H9 (cell line): ENCODE data around the gene CLPSL2. TPM values are rescaled to one million over a fixed set of nuclear protein-coding genes. Genes with fewer than 3 reads are reported as not detected.

Experiments
- DNase-seq: peaks from one replicate; pipeline ENCODE4 v3.0.0-alpha.2; 2017
- H2AFZ ChIP-seq: one replicate; pipeline ENCODE4 v1.6.1; 2013; ENCODE audit warnings: mild to moderate bottlenecking, low read length, control low read depth, moderate library complexity
- H2AK5ac ChIP-seq: 2 replicates; pipeline ENCODE4 v1.6.1; 2013; ENCODE audit warnings: low read length, control low read depth, mixed read lengths; ENCODE audit not compliant: insufficient read length
- H2BK120ac ChIP-seq: one replicate; pipeline ENCODE4 v1.6.1; 2013; ENCODE audit warnings: low read depth, mild to moderate bottlenecking, low read length, control low read depth, inconsistent platforms; ENCODE audit not compliant: poor library complexity, severe bottlenecking
- H2BK12ac ChIP-seq: 2 replicates; pipeline ENCODE4 v1.6.1; 2013; ENCODE audit warnings: low read length, control low read depth, mixed read lengths, low read depth; ENCODE audit not compliant: insufficient read length
- H2BK15ac ChIP-seq: 2 replicates; pipeline ENCODE4 v1.6.1; 2013; ENCODE audit warnings: low read depth, low read length, control low read depth
- H2BK20ac ChIP-seq: one replicate; pipeline ENCODE4 v1.6.1; 2013; ENCODE audit warnings: low read depth, mild to moderate bottlenecking, low read length, control low read depth, inconsistent platforms; ENCODE audit not compliant: poor library complexity, severe bottlenecking
- H2BK5ac ChIP-seq: 2 replicates; pipeline ENCODE4 v1.6.1; 2013; ENCODE audit warnings: low read length, control low read depth, mixed read lengths; ENCODE audit not compliant: insufficient read length
- H3K14ac ChIP-seq: 2 replicates; pipeline ENCODE4 v1.6.1; 2013; ENCODE audit warnings: low read length, control low read depth; ENCODE audit not compliant: insufficient read depth
- H3K18ac ChIP-seq: 2 replicates; pipeline ENCODE4 v1.6.1; 2013; ENCODE audit warnings: low read depth, mild to moderate bottlenecking, mixed read lengths, low read length, control low read depth; ENCODE audit not compliant: insufficient read length
- H3K23ac ChIP-seq: 2 replicates; pipeline ENCODE4 v1.6.1; 2013; ENCODE audit warnings: low read length, control low read depth, mixed read lengths, low read depth; ENCODE audit not compliant: insufficient read length
- H3K23me2 ChIP-seq: 2 replicates; pipeline ENCODE4 v1.6.1; 2013; ENCODE audit warnings: low read depth, mild to moderate bottlenecking, mixed read lengths, low read length, control low read depth; ENCODE audit not compliant: insufficient read length, poor library complexity, severe bottlenecking
- H3K27ac ChIP-seq: 2 replicates; pipeline ENCODE4 v1.5.1; 2013; ENCODE audit warnings: low read length, control low read depth, mixed read lengths, low read depth; ENCODE audit not compliant: insufficient read length
- H3K27me3 ChIP-seq: 2 replicates; pipeline ENCODE4 v1.6.1; 2013; ENCODE audit warnings: low read length, control low read depth, inconsistent platforms; ENCODE audit not compliant: insufficient read depth
- H3K4ac ChIP-seq: 2 replicates; pipeline ENCODE4 v1.6.1; 2013; ENCODE audit warnings: low read depth, mild to moderate bottlenecking, control low read depth, inconsistent platforms, low read length, moderate library complexity
- H3K4me1 ChIP-seq: 2 replicates; pipeline ENCODE4 v1.6.1; 2013; ENCODE audit warnings: low read length, control low read depth, inconsistent platforms; ENCODE audit not compliant: insufficient read depth
- H3K4me2 ChIP-seq: 2 replicates; pipeline ENCODE4 v1.6.1; 2013; ENCODE audit warnings: low read length, control low read depth, mixed read lengths; ENCODE audit not compliant: insufficient read length, insufficient read depth
- H3K56ac ChIP-seq: 2 replicates; pipeline ENCODE4 v1.6.1; 2013; ENCODE audit warnings: low read depth, mild to moderate bottlenecking, mixed read lengths, low read length, control low read depth; ENCODE audit not compliant: insufficient read length
- H3K79me1 ChIP-seq: 2 replicates; pipeline ENCODE4 v1.6.1; 2013; ENCODE audit warnings: low read depth, mild to moderate bottlenecking, moderate library complexity, low read length, control low read depth, inconsistent platforms; ENCODE audit not compliant: insufficient read depth, poor library complexity, severe bottlenecking
- H3K79me2 ChIP-seq: 2 replicates; pipeline ENCODE4 v1.6.1; 2013; ENCODE audit warnings: low read length, control low read depth, inconsistent platforms; ENCODE audit not compliant: insufficient read depth
- H3K9ac ChIP-seq: 2 replicates; pipeline ENCODE4 v1.6.1; 2013; ENCODE audit warnings: low read length, control low read depth, mixed read lengths; ENCODE audit not compliant: insufficient read length; ENCODE audit errors: extremely low read depth
- H3K9me3 ChIP-seq: one replicate; pipeline ENCODE4 v1.6.1; 2013; ENCODE audit warnings: low read depth, low read length, inconsistent platforms; ENCODE audit not compliant: control insufficient read depth
- H3T11ph ChIP-seq: one replicate; pipeline ENCODE4 v1.6.1; 2013; ENCODE audit warnings: mild to moderate bottlenecking, low read length, control low read depth, inconsistent platforms
- H4K20me1 ChIP-seq: one replicate; pipeline ENCODE4 v1.6.1; 2013; ENCODE audit not compliant: control insufficient read depth, insufficient read length, insufficient read depth
- H4K5ac ChIP-seq: 2 replicates; pipeline ENCODE4 v1.6.1; 2013; ENCODE audit warnings: low read depth, mild to moderate bottlenecking, mixed read lengths, low read length, control low read depth; ENCODE audit not compliant: insufficient read length
- H4K8ac ChIP-seq: replicated peaks from 2 replicates; pipeline ENCODE4 v1.6.1; 2013; ENCODE audit warnings: low read length, control low read depth, mixed read lengths, low read depth; ENCODE audit not compliant: insufficient read length
- H4K91ac ChIP-seq: 2 replicates; pipeline ENCODE4 v1.6.1; 2013; ENCODE audit warnings: low read depth, mild to moderate bottlenecking, moderate library complexity, mixed read lengths, low read length, control low read depth; ENCODE audit not compliant: insufficient read length
- H3K27ac Mint-ChIP-seq, 3 experiments: 2 replicates in 2 of 3; 3 replicates in 1 of 3; pipeline ENCODE4 v1.8.0; 2020 to 2021; ENCODE audit warnings: mixed read lengths in 3 of 3, mild to moderate bottlenecking in 1 of 3, moderate library complexity in 1 of 3
- H3K27me3 Mint-ChIP-seq: 2 replicates; pipeline ENCODE4 v1.8.0; 2021; ENCODE audit warnings: low read depth, mild to moderate bottlenecking, moderate library complexity, mixed read lengths
- H3K36me3 Mint-ChIP-seq, 3 experiments: 2 replicates in 2 of 3; 3 replicates in 1 of 3; pipeline ENCODE4 v1.8.0; 2020 to 2021; ENCODE audit warnings: low read depth in 3 of 3, mixed read lengths in 3 of 3; ENCODE audit not compliant: insufficient read depth in 1 of 3
- H3K4me1 Mint-ChIP-seq, 2 experiments: 2 replicates each; pipeline ENCODE4 v1.8.0; 2020; ENCODE audit warnings: mixed read lengths in 2 of 2
- H3K4me3 Mint-ChIP-seq, 2 experiments: 2 replicates in 1 of 2; 3 replicates in 1 of 2; pipeline ENCODE4 v1.8.0; 2020 to 2021; ENCODE audit warnings: mild to moderate bottlenecking in 2 of 2, mixed read lengths in 2 of 2, moderate library complexity in 1 of 2
- H3K9me3 Mint-ChIP-seq, 2 experiments: 2 replicates in 1 of 2; 3 replicates in 1 of 2; pipeline ENCODE4 v1.8.0; 2020; ENCODE audit warnings: mild to moderate bottlenecking in 2 of 2, mixed read lengths in 2 of 2, moderate library complexity in 1 of 2
- CTCF ChIP-seq: fragments of 200-600 bp; sonication (generic); conservative IDR thresholded peaks from 3 replicates; pipeline ENCODE4 v1.8.0; 2021; ENCODE audit warnings: antibody characterized with exemption, mild to moderate bottlenecking
- WGBS: extraction: QIAGEN DNeasy Blood & Tissue Kit; methylation state at CpG from one replicate; pipeline ENCODE4 v1.1.7; 2013; ENCODE audit warnings: missing lambda C conversion rate, low lambda C conversion rate, mixed read lengths; ENCODE audit not compliant: insufficient read length; ENCODE audit errors: extremely low coverage; 5-methylcytosine and 5-hydroxymethylcytosine counted together
- total RNA-seq: library from RNA; stranded (reverse); gene quantifications from 2 replicates; pipeline ENCODE4 v1.2.1, GENCODE V29; 2021

Gene CLPSL2
- total RNA-seq, 1 experiment from 2014 or later: 4.4 TPM

GRCh38 chr6:35750557-35750956 lies 25.8 kb upstream of the CLPSL2 start:
- Histone ChIP-seq H3K18ac (no peak overlapping the region), H3T11ph (no peak overlapping the region), H4K20me1 (no peaks in the 10 kb centered on the region), H2BK20ac (no peak overlapping the region), H4K91ac (no peak overlapping the region), H3K9me3 (no peaks in the 10 kb centered on the region), H3K23me2 (no peaks in the 10 kb centered on the region), H2BK15ac (no peak overlapping the region), H2BK120ac (no peak overlapping the region), H3K56ac (no peak overlapping the region), H2BK12ac (no peak overlapping the region), H3K79me2 (no peaks in the 10 kb centered on the region), H4K8ac (no peak overlapping the region), H3K14ac (no peak overlapping the region), H3K27me3 (no peaks in the 10 kb centered on the region), H3K4ac (no peak overlapping the region), H3K27ac (no peak overlapping the region), H4K5ac (no peak overlapping the region), H2AFZ (no peak overlapping the region), H3K23ac (no peak overlapping the region), H2AK5ac (no peak overlapping the region), H3K79me1 (no peaks in the 10 kb centered on the region), H3K9ac (no peak overlapping the region), H3K4me1 (peaks cover 9% of the 10 kb centered on the region; the same call in 1 of the 2 replicates), H2BK5ac (no peak overlapping the region), H3K4me2 (no peak overlapping the region)
- no peaks in the 10 kb centered on the region; the same call in none of the 2 replicates for H3K27me3 Mint-ChIP-seq
- H3K4me3 Mint-ChIP-seq: no peak overlapping the region
- H3K4me1 Mint-ChIP-seq: peaks cover 17 to 19% of the 10 kb centered on the region in 2 experiments
- TF ChIP-seq CTCF: no peak
- DNase-seq: no peak
- H3K27ac Mint-ChIP-seq: no peak overlapping the region
- peaks cover 0 to 11% (median 3%) of the 10 kb centered on the region in 3 experiments; a peak in 4 of 7 replicates for H3K36me3 Mint-ChIP-seq
- WGBS: no CpG with 5 or more reads among the region's 7 CpGs
- peaks cover 3 to 9% of the 10 kb centered on the region in 2 experiments for H3K9me3 Mint-ChIP-seq
